Mammary epithelial cell (primary cell): ENCODE measurements around the gene REV1.

ENCODE experiments used
- CTCF ChIP-seq, 2 donors: IDR thresholded peaks in 1 of 2; conservative IDR thresholded peaks in 1 of 2; 2 replicates each; pipeline ENCODE4 v1.5.1; 2011 to 2012; ENCODE audit warnings: inconsistent platforms in 2 of 2, low read length in 2 of 2, mild to moderate bottlenecking in 2 of 2, control low read depth in 1 of 2, low read depth in 1 of 2; ENCODE audit not compliant: insufficient read depth in 1 of 2; ENCODE audit errors: extremely low read depth in 1 of 2
- EZH2 ChIP-seq: IDR thresholded peaks from 2 replicates; pipeline ENCODE4 v1.6.1; 2012; ENCODE audit warnings: low read length, inconsistent platforms, borderline replicate concordance

DNA sequence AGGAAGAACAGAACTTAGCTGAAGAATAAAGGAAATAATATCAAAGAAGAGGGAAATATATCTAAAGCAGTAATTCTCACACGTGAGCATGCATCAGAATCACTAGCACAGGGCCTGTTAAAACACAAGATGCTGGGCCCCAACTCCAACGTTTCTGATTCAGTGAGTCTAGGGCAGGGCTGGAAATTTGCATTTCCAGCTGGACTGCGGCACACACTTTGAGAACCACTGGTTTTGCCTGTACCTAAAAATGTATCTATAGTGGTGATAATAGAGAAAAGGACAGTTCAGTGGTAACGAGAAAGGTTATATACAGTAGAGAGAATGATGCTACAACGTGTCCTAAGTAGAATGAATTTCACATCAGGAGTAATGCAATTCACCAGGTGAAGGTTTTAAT lies 11.2 kb downstream of the REV1 start:
- TF ChIP-seq CTCF (conservative IDR thresholded peaks at IDR 0.05 in 1 of 2, IDR thresholded peaks at IDR 0.05 in 1 of 2; ENCODE audit: extremely low read depth in 1 of 2, insufficient read depth in 1 of 2, low read depth in 1 of 2, low read length in 2 of 2) (no peak), EZH2 (no peak)
